ENCODE data around the gene MMP15. TPM values are rescaled to one million over a fixed set of nuclear protein-coding genes. Genes with fewer than 3 reads are reported as not detected.

MMP15 gene
- total RNA-seq, 4 donors from 2014 or later, result 5.2 to 9.1 (median 7.7) TPM

DNA sequence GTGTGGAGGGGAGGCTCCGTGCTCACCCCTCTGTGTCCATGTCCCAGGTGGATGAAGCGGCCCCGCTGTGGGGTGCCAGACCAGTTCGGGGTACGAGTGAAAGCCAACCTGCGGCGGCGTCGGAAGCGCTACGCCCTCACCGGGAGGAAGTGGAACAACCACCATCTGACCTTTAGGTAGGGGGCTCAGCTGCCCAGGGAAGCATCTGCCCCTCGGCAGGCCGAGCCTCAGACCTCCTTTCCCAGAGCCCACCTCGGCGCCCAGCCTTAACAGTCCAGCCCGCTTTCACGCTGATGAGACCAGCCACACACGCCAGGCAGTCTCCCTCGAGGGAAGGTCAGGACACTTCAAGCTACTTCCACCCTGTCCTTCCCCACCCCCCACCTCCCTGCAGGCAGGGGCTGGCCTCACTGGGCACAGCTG is 12.7 kb downstream of the MMP15 start:
- no peak for DNase-seq (ENCODE audit: low spot score in 2 of 2)
- H3K4me3 ChIP-seq (ENCODE audit: low read depth, poor library complexity, severe bottlenecking), result no peak overlapping the region
- 87 to 93% methylated on average over 20 of the region's 20 CpGs for WGBS, 2 donors
- intact Hi-C loops (cut with DNase I; ENCODE audit: low total_unique reads), result no loop called here
- TF ChIP-seq POLR2A (IDR thresholded peaks at IDR 0.05), result no peak
- TF ChIP-seq, protein P1, sequence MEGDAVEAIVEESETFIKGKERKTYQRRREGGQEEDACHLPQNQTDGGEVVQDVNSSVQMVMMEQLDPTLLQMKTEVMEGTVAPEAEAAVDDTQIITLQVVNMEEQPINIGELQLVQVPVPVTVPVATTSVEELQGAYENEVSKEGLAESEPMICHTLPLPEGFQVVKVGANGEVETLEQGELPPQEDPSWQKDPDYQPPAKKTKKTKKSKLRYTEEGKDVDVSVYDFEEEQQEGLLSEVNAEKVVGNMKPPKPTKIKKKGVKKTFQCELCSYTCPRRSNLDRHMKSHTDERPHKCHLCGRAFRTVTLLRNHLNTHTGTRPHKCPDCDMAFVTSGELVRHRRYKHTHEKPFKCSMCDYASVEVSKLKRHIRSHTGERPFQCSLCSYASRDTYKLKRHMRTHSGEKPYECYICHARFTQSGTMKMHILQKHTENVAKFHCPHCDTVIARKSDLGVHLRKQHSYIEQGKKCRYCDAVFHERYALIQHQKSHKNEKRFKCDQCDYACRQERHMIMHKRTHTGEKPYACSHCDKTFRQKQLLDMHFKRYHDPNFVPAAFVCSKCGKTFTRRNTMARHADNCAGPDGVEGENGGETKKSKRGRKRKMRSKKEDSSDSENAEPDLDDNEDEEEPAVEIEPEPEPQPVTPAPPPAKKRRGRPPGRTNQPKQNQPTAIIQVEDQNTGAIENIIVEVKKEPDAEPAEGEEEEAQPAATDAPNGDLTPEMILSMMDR (IDR thresholded peaks at IDR 0.05), result no peak

GRCh38 chr16:58039829-58040495 is 14.4 kb downstream of the MMP15 start:
- no peak overlapping the region for H3K4me3 ChIP-seq (ENCODE audit: low read depth, poor library complexity, severe bottlenecking)
- WGBS, 2 donors, result 92 to 97% methylated on average over 25 to 26 of the region's 26 CpGs
- intact Hi-C loops (cut with DNase I; ENCODE audit: low total_unique reads), result no loop called here
- TF ChIP-seq POLR2A (IDR thresholded peaks at IDR 0.05), result no peak
- TF ChIP-seq, protein P1 (IDR thresholded peaks at IDR 0.05), result no peak
- no peak for DNase-seq (ENCODE audit: low spot score in 2 of 2)

- intact Hi-C loops (cut with DNase I; ENCODE audit: low total_unique reads), result no loop called here
- TF ChIP-seq, protein P1 (IDR thresholded peaks at IDR 0.05), result no peak
- TF ChIP-seq POLR2A (IDR thresholded peaks at IDR 0.05), result no peak
- no peak for DNase-seq (ENCODE audit: low spot score in 2 of 2)
- H3K4me3 ChIP-seq (ENCODE audit: low read depth, poor library complexity, severe bottlenecking), result no peak overlapping the region
- WGBS, 2 donors, result 94 to 100% methylated on average over 12 of the region's 12 CpGs
These were observed 14.9 kb downstream of the MMP15 start for GRCh38 chr16:58040496-58040846.

DNA sequence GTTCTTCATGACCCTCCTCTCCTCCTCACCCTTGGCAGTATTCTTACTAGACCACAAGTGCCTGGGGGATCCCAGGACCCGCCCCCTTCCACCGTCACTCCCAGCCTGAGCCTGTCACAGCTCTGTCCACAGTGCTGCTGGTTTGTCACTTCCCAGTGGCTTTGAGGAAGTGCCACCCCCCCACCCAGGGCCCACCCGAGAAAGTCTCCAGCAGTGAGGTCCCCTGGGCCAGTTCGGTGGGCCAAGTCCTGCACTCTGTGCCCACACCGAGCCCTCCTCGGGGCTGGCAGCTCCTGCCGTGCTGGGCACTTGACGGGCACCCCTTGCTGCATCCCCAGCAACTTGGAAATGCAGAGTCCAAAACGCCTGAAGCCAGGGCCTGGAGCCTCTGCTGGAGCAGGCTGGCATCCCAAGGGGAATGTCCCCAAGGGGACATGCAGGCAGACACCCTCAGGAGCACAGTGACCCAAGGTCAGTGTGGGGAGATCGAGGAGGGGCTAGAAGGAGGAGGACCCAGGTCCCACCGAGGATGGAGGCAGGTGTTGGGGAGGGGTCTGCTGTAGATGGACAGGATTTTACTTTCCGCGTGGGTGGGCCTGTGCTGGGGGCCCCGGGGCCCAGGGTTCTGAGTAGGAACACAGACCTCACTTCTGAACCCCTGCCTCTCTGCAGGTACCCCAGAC is 15.5 kb downstream of the MMP15 start:
- WGBS, 2 donors, result 85 to 89% methylated on average over 11 to 12 of the region's 14 CpGs
- TF ChIP-seq POLR2A (IDR thresholded peaks at IDR 0.05), result no peak
- TF ChIP-seq, protein P1 (IDR thresholded peaks at IDR 0.05), result no peak
- no peak for DNase-seq (ENCODE audit: low spot score in 2 of 2)
- H3K4me3 ChIP-seq (ENCODE audit: low read depth, poor library complexity, severe bottlenecking), result no peak overlapping the region
- intact Hi-C loops (cut with DNase I; ENCODE audit: low total_unique reads), result no loop called here

DNA sequence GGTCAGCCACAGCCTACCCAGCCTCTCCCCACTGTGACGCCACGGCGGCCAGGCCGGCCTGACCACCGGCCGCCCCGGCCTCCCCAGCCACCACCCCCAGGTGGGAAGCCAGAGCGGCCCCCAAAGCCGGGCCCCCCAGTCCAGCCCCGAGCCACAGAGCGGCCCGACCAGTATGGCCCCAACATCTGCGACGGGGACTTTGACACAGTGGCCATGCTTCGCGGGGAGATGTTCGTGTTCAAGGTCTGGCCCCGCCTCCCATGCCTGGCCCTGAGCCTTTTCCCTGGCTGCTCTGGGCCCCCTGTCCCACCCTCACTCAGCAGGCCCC is 16.0 kb downstream of the MMP15 start:
- H3K4me3 ChIP-seq (ENCODE audit: low read depth, poor library complexity, severe bottlenecking), result no peak overlapping the region
- no peak for DNase-seq (ENCODE audit: low spot score in 2 of 2)
- WGBS, 2 donors, result 95 to 98% methylated on average over 7 to 16 of the region's 18 CpGs
- intact Hi-C loops (cut with DNase I; ENCODE audit: low total_unique reads), result no loop called here
- TF ChIP-seq, protein P1 (IDR thresholded peaks at IDR 0.05), result no peak
- no peak for TF ChIP-seq POLR2A (IDR thresholded peaks at IDR 0.05)

Measured in lower leg skin (tissue), 4 donors.